ENCODE data around the gene SRRM3.
"Not testable (repeated sequence)": the region's sequence is repeated elsewhere in the genome, so short reads cannot be mapped to it uniquely, and the experiment has no call there.

SRRM3 gene

GRCh38 chr7:76201732-76202665 is at the start of gene SRRM3:
Gene SRRM3, plus strand, starts transcription at chr7:76201896. Its CDS starts 33,171 bp downstream, at chr7:76235067.
- DNase-seq = peak; percentile 83

DNA sequence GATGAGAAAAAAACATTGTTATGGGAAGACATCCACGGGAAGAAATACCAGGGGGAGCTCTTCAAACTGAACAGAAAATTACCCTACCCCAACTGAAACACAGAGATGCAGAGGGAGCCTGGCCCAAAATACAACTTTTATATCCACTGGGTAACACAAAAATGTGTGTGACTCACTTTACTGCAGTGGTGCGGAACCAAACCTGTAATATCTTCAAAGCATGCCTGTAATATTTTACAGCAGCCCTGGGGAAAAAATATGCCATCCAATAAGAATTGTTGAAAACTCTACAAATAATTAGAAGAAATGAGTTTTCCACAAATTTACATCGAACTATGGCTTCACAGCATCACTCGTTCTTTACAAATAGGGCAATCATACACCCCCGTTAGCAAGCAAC is 49.8 kb upstream of the SRRM3 start:
- DNase-seq = no peak

GRCh38 chr7:76153571-76154230 is 48.0 kb upstream of the SRRM3 start:
- DNase-seq = not testable (repeated sequence)

GRCh38 chr7:76155938-76156337 is 45.8 kb upstream of the SRRM3 start:
- DNase-seq = no peak

GRCh38 chr7:76156992-76157685 is 44.6 kb upstream of the SRRM3 start:
- not testable (repeated sequence) for DNase-seq

- not testable (repeated sequence) for DNase-seq
Observed at GRCh38 chr7:76158416-76158815, 43.3 kb upstream of the SRRM3 start.

DNA sequence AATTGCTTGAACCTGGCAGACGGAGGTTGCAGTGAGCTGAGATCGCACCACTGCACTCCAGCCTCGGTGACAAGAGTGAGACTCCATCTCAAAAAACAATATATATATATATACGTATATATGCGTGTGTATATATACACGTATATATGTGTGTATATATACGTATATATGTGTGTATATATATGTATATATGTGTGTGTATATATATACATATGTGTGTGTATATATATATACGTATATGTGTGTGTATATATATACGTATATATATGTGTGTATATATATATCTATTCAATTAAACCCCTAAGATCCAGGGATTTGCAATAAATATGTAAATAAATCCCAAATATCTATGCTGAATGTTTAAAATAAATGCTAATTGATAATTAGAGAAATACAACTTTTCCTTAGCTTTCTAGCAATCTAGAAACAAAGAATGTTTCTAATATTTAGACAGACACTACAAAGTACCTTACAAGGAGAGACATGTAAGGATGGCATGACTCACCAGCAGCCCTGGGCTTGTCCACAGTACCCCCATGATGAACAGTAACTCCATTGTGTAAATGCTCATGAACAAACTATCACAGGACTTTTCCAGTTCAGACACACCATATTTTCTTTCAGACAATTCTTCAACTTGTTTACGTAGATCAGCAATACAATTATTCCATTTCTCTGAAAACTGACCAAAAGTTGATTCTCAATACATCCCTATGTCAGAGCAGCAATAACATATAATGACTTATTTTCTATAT is 39.1 kb upstream of the SRRM3 start:
- DNase-seq = not testable (repeated sequence)

DNA sequence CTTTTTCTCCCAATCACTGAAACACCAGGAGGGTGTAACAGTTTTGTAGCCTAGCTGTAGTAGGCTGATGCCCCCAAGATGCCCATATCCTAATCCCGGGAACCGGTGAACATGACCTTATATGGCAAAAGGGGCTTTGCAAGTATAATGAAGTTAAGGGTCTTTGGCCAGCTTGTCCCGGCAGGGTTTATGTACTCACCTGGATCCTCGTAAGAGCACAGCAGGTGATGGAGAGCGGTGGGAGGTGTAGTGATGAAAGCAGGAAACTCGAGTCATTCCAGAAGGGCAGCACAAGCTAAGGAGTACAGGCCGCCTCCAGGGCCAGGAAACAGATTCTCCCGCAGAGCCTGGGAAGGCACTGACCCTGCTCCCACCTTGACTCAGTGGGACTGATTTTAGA is 37.9 kb upstream of the SRRM3 start:
- DNase-seq = not testable (repeated sequence)

DNA sequence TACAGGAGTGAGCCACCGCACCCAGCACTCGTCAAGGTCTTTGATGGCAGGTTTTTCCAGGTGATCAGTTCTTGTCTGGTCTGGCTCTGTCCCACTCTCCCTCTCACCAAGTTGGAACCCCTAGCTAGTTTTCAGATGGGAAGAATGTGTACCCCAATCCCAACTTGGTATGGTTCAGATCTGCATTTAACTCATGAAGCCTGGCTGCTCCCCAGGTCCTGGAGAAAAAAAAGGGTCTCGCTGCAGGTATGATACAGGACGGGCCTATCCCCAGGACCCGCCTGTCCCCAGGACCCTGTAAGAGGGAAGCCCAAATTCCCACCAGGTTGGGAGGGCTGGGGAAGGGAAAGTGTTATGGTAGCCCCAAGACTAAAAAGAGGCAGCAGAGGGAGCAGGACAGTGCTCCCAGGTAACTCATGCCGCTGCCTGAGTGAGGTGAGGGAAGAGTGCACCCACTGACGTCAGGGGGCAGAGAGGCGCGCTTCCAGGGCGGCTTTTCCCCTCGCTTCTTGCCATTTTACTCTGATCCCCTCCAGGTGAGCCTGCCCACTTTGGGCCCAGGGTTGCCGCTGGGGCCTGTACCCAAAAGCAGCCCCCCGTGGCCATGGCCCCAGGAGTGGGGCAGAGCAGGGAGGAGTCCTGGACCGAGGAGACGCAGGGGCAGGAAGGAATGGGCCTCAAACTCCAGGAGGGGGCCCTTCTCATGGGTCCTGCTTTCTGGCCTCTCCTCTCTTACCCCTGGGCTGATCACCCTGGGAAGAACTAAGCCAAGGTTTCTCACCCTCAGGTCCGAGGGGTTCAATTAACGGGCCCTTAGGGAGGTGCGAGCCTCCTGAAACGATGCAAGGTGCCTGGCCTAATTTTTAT is 36.4 kb upstream of the SRRM3 start:
- DNase-seq = no peak

- no peak for DNase-seq
Observed at GRCh38 chr7:76165973-76166403, 35.7 kb upstream of the SRRM3 start.

DNA sequence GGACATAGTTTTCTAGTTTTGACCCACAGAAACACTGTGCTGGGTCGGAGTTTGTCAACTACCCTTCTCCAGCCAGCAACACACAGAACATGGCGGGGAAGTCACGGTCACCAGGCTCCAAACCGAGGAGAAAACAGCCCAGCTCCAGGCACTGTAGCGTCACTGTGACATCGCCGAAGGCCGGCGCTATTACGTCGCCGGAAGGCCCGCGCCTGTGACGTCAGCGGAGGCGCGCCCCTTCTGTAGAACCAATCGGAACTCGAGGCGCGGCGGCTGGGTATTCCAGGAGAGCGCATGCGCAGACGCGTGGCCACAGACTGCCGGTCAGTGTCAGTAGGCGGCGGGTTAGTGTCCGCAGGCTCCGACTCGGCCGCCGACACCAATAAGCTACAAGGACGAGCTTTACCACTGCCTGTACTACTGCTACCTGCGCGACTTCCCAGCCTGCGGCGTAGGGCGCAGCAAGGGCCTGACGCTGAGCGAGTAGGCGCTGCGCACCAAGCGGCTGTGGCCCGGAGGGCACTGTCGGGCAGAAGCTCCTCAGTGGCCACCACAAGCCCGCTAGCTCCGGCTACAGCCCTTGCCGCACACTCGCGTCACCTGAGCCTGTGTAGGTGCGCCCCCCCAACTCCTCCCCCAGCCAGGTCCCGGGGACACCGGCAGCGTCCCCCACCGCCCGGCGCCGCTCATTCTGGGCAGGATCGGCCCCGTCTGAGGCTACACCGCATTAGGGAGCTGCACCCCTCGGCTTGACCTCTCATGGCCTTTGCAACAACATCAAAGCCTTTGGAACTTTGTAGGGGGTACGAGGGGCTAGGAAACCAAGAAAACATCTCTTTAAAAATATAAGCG is 35.1 kb upstream of the SRRM3 start:
- peak; percentile 94 for DNase-seq

DNA sequence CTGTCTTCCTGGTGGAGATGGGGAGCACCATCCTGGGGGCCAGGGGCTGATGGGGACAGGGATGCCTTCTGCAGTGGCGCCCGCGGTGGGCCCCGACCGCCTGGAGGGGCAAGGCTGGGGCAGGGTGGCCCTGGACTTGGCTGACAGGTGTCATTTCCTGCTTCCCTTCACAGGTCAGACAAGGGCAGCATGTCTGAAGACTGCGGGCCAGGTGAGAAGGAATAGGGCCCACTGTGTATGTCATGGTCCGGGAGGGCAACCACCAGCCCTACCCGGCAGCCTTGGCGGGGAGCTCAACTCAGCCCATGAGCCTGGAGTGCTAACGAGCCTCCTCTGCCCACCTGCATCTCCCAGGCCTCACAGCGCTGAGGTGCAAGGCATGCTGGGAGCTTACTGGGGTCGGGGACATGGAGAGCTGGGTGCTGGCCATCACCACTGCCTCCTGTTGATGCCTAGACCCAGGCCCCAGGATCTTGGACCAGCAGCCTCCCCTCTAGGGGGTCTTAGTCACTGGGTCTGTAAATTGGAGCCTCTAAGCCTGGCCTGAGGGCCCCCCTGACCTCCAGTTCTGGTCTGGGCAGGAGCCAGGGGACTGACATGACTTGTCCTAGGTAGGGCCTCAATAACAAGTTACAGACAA is 28.0 kb upstream of the SRRM3 start:
- DNase-seq = no peak

- DNase-seq = not testable (repeated sequence)
Observed at GRCh38 chr7:76176951-76177350, 24.7 kb upstream of the SRRM3 start.

DNA sequence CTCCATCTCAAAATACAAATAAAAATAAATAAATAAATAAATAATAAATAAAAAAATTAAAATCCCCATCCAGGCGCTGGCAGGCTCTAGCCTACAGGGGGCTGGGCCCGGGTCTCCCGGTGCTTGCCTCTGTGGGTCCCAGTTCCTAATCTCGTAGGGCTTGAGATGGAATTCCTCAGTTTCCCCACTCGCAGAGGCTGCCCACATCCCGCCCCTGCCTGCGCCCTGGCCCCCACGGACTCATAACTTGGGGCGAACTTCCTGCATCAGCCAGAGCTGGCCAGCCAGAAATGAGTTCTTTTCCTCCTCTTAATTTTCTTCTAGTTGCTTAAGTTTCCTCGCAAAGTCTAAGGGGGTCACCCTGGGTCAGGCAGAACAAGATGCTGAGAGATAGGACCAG is 22.0 kb upstream of the SRRM3 start:
- DNase-seq = no peak

- no peak for DNase-seq
Observed at GRCh38 chr7:76182225-76182960, 19.3 kb upstream of the SRRM3 start.

DNA sequence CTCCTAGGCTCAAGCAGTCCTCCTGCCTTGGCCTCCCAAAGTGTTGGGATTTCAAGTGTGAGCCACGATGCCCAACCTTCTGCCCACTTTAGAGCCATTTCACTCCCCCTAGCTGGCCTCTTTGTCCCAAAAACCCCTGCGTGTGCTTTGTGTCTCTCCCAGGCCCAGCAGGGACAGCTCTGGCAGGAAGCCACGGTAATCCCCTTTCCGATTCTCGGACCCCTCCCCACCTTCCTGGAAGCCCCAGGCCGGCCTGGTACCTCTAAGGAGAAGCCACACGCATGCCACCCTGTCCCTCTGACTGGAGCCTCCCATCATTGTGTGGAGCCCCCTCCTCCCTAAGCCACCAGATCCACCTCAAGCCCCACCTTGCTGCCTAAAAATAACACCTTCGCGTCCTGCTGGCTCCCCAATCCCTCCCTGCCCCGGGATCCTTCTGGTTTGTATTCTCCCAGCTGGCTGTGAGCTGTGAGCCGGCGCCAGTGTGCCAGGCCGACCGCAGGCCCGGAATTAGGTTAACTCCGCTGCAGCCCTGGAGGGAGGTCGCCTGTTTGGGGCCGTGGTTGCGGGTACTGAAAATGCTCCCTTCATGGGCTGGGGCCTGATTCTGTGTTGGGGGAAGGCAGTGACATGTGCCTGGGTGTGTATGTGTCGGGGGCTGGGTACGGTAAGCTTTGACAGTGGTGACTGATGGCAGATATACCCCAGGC is 16.4 kb upstream of the SRRM3 start:
- no peak for DNase-seq

DNA sequence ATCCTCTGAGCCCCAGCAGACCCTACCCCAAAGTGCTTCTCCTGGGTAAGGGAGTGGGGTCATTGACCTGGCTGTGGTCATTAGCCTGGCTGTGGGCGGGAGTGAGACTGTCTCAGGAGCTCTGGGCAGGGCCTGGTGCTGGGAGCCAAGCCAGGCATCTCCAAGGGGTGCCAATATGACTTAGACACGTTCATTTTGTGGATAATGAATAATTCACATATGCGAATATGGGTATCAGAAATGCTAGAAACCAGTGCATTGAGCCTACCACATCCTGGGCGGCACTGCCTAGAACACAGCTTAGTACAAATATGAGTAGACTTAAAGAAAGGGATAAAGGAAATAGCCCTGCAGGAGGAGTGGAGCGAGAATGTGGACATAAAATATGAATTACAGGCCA is 14.4 kb upstream of the SRRM3 start:
- DNase-seq = no peak

DNA sequence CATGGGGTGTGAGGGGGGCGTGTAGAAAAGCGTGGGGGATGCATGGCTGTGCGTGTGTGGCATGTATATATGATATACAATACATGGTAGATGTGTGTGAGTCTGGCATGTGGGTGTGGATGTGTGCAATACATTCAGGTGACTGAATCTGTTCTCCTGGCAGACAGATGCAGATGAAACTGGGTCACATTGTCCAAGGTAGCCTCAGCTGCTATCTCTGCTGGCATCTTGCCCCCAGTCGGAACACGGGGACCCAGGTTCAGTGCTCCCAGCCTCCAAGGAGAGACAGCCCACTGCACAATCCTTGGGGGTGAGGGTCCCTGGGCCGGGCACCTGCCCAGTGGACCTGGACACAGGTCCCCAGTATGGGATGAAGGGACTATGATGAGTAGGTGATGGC is 12.4 kb upstream of the SRRM3 start:
- DNase-seq = no peak

GRCh38 chr7:76191783-76192240 is 9.9 kb upstream of the SRRM3 start:
- DNase-seq = no peak
